Parathyroid adenoma (tissue), 2 donors: ENCODE data around the gene LRP8.

Experiments
- H2AFZ ChIP-seq: fragments of 300-600 bp; sonication (generic); one replicate; pipeline ENCODE4 v1.7.0; 2017; ENCODE audit warnings: antibody characterized with exemption, mild to moderate bottlenecking
- H3K27ac ChIP-seq: fragments of 300-600 bp; sonication (generic); one replicate; pipeline ENCODE4 v1.7.0; 2017
- H3K27me3 ChIP-seq: fragments of 300-600 bp; sonication (generic); one replicate; pipeline ENCODE4 v1.7.0; 2017; ENCODE audit warnings: low read length; ENCODE audit not compliant: control insufficient read depth, insufficient read depth
- H3K36me3 ChIP-seq: fragments of 300-600 bp; sonication (generic); one replicate; pipeline ENCODE4 v1.7.0; 2017; ENCODE audit warnings: low read length; ENCODE audit not compliant: control insufficient read depth, insufficient read depth
- H3K4me1 ChIP-seq: fragments of 300-600 bp; sonication (generic); one replicate; pipeline ENCODE4 v1.7.0; 2017; ENCODE audit warnings: control low read depth
- H3K4me2 ChIP-seq: fragments of 300-600 bp; sonication (generic); one replicate; pipeline ENCODE4 v1.7.0; 2017; ENCODE audit warnings: low read length
- H3K4me3 ChIP-seq: fragments of 300-600 bp; sonication (generic); one replicate; pipeline ENCODE4 v1.7.0; 2017; ENCODE audit warnings: low read depth, low read length
- H3K79me2 ChIP-seq: fragments of 300-600 bp; sonication (generic); one replicate; pipeline ENCODE4 v1.7.0; 2017; ENCODE audit warnings: control low read depth
- H3K9ac ChIP-seq: fragments of 300-600 bp; sonication (generic); one replicate; pipeline ENCODE4 v1.7.0; 2017; ENCODE audit warnings: mild to moderate bottlenecking
- H3K9me3 ChIP-seq: fragments of 300-600 bp; sonication (generic); one replicate; pipeline ENCODE4 v1.7.0; 2017; ENCODE audit warnings: low read length; ENCODE audit not compliant: control insufficient read depth
- TF ChIP-seq, protein P1 (sequence below): fragments of 300-600 bp; sonication (generic); IDR thresholded peaks from one replicate; pipeline ENCODE4 v1.7.0; 2017; ENCODE audit warnings: antibody characterized with exemption, mild to moderate bottlenecking
- donor health status: primary hyperparathyroidism.

Gene LRP8

DNA sequence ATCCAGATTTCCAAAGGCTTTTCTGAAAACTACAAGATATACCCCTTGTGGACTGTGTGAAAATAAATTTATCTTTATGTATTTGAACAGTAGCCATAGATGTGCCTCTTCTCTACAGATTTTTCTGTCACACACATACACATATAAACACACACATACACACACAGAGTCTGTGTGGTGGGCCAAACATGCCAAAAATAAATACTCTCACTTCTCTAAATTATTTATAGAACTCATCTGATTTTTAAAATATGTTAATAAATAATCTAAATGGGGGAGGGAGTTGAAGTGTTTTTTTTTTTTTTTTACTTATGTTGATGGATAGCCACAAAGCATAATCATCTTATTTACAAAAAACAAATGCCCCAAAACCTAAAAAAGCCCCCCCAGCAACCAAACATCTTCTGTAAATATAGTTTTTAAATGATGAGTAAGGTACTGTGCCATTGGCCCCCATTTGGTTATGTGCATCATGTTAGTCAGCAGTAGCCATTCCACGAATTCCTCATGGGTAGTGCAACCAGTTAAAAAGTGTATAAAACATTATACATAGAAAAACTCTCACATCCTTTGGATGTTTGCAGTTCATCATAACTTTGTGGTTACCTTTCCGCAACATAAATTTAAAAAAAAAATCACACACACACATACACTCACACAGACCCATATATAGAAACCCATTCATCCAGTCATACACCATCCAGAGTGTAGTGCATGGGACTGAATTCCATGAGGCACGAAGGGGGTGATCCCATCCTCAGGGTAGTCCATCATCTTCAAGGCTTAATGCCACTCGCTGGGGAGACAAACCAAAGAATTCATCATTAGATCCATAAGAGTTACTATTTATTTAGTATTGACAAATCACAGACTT, 81.4 kb downstream of the LRP8 start:
- no peaks in the 10 kb centered on the region for H3K36me3 ChIP-seq
- no peaks in the 10 kb centered on the region for H3K4me1 ChIP-seq
- no peaks in the 10 kb centered on the region for H3K9me3 ChIP-seq
- no peaks in the 10 kb centered on the region for H3K27me3 ChIP-seq
- no peaks in the 10 kb centered on the region for H3K79me2 ChIP-seq
- no peak overlapping the region for H2AFZ ChIP-seq
- no peak overlapping the region for H3K9ac ChIP-seq
- no peak overlapping the region for H3K4me3 ChIP-seq
- no peak overlapping the region for H3K27ac ChIP-seq
- TF ChIP-seq, protein P1, sequence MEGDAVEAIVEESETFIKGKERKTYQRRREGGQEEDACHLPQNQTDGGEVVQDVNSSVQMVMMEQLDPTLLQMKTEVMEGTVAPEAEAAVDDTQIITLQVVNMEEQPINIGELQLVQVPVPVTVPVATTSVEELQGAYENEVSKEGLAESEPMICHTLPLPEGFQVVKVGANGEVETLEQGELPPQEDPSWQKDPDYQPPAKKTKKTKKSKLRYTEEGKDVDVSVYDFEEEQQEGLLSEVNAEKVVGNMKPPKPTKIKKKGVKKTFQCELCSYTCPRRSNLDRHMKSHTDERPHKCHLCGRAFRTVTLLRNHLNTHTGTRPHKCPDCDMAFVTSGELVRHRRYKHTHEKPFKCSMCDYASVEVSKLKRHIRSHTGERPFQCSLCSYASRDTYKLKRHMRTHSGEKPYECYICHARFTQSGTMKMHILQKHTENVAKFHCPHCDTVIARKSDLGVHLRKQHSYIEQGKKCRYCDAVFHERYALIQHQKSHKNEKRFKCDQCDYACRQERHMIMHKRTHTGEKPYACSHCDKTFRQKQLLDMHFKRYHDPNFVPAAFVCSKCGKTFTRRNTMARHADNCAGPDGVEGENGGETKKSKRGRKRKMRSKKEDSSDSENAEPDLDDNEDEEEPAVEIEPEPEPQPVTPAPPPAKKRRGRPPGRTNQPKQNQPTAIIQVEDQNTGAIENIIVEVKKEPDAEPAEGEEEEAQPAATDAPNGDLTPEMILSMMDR: no peak
- no peak overlapping the region for H3K4me2 ChIP-seq

DNA sequence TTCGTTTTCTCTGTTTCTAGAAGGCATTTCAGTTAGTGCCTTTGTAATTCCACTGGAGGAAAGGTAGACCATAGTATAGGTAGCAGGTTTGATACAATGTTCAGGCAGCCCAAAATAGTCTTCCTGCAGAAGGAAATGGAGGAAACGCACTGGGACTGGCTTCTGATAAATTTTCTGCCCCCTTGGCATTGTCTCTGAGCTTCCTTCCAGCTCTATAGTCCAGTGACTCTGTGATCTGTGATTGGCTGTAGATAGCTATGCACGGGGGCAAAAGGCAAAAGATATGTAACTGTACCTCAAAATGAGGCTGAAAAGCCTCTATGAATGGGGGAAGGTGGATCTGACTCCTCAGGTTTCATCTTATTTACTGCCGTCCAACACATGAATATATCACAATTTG, 83.7 kb downstream of the LRP8 start:
- Histone ChIP-seq H3K9ac (no peak overlapping the region), H3K4me3 (no peak overlapping the region), H3K79me2 (no peaks in the 10 kb centered on the region), H3K36me3 (no peaks in the 10 kb centered on the region), H3K4me1 (peaks cover 1% of the 10 kb centered on the region), H3K4me2 (no peak overlapping the region), H3K27ac (no peak overlapping the region), H3K27me3 (no peaks in the 10 kb centered on the region), H3K9me3 (no peaks in the 10 kb centered on the region), H2AFZ (no peak overlapping the region)
- TF ChIP-seq, protein P1: no peak

DNA sequence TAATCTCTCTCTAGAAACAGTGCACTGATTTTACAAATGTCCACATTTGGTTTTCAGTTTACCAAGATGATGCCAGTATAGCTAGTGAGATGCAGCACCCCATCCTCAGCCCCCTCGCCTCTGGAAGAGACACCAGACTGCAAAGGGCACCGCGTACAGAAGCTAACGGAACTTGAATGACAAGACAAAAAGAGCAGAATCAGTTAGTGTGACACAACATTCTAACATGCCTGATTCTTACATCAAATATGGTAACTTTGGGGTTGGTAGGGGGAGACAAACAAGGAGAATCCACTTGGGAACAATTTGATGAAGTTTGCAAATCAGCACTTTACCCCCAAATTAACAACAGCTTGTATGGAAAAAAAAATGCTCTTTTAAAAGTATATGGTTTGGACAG, 85.5 kb downstream of the LRP8 start:
- H3K4me2 ChIP-seq: no peak overlapping the region
- H3K9ac ChIP-seq: no peak overlapping the region
- no peaks in the 10 kb centered on the region for H3K36me3 ChIP-seq
- H3K79me2 ChIP-seq: peaks cover 5% of the 10 kb centered on the region
- H2AFZ ChIP-seq: no peak overlapping the region
- H3K27ac ChIP-seq: no peak overlapping the region
- H3K9me3 ChIP-seq: no peaks in the 10 kb centered on the region
- H3K27me3 ChIP-seq: no peaks in the 10 kb centered on the region
- TF ChIP-seq, protein P1: no peak
- peaks cover 5% of the 10 kb centered on the region for H3K4me1 ChIP-seq
- no peak overlapping the region for H3K4me3 ChIP-seq

DNA sequence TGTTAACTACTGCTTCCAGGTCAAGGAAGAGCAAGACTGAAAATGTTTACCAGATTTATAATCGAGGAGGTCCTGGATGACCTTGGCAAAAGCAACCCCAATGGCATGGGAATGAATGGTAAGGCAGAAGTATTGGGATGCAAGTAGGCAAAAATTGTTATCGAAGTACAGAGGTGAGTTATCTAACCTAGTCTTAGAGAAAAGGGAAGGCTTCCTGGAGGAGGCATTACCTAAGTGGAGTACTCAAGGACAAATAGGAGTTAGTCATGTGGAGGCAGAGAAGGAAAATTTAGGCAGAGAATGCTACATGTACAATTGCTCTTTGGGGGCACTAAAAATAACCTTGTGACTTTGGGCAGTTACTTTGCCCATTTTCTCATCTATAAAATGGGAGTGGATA, 86.0 kb downstream of the LRP8 start:
- no peaks in the 10 kb centered on the region for H3K36me3 ChIP-seq
- no peak overlapping the region for H3K4me2 ChIP-seq
- peaks cover 5% of the 10 kb centered on the region for H3K79me2 ChIP-seq
- H3K9ac ChIP-seq: no peak overlapping the region
- peaks cover 5% of the 10 kb centered on the region for H3K4me1 ChIP-seq
- no peak overlapping the region for H3K4me3 ChIP-seq
- H2AFZ ChIP-seq: no peak overlapping the region
- H3K9me3 ChIP-seq: no peaks in the 10 kb centered on the region
- H3K27me3 ChIP-seq: no peaks in the 10 kb centered on the region
- no peak overlapping the region for H3K27ac ChIP-seq
- TF ChIP-seq, protein P1: no peak
